ENCODE results near the gene DHDH. TPM values are rescaled to one million over a fixed set of nuclear protein-coding genes. Genes with fewer than 3 reads are reported as not detected.
"Not testable (repeated sequence)": the region's sequence is repeated elsewhere in the genome, so short reads cannot be mapped to it uniquely, and the experiment has no call there.

Gene DHDH
- total and polyA plus RNA-seq, 5 experiments from 2014 or later, result 0.67 to 2.4 (median 2.0) TPM

GRCh38 chr19:48918071-48918470, 15.4 kb upstream of the DHDH start:
- ATAC-seq, result no peak
- Mint-ChIP-seq H3K36me3 (peaks cover 4 to 59% (median 5%) of the 10 kb centered on the region in 3 donors), H3K4me3 (no peak overlapping the region), H3K9me3 (no peaks in the 10 kb centered on the region), H3K27me3 (no peaks in the 10 kb centered on the region), H3K4me1 (peaks cover 0 to 3% (median 2%) of the 10 kb centered on the region in 4 donors), H3K27ac (peak overlapping the region in 5 of 10 donors; percentile 31 to 73 (median 53))
- POLR2A ChIA-PET, result interaction anchor here (1.0 kb wide), 1 partner anchor 41 kb away, joined by 3 read pairs; no protein-coding TSS in a partner anchor
- DNase-seq, result no peak

GRCh38 chr19:48918801-48919247, 14.7 kb upstream of the DHDH start:
- ATAC-seq (peak in 1 of 2 donors; percentile 42), DNase-seq (peak in 1 of 10 donors; percentile 4)
- Mint-ChIP-seq H3K4me3 (no peak overlapping the region), H3K36me3 (peaks cover 3 to 58% (median 4%) of the 10 kb centered on the region in 3 donors), H3K27ac (peak overlapping the region in 5 of 10 donors; percentile 10 to 68 (median 21)), H3K9me3 (no peaks in the 10 kb centered on the region), H3K4me1 (peaks cover 0 to 3% (median 2%) of the 10 kb centered on the region in 4 donors), H3K27me3 (no peaks in the 10 kb centered on the region)
- POLR2A ChIA-PET, result interaction anchor here (0.6 to 1.4 kb wide), 5 partner anchors 10 to 265 kb away, joined by 3 to 7 read pairs (median 3); partner anchors contain the start of gene NUCB1

- peaks cover under 1 to 55% (median 4%) of the 10 kb centered on the region in 3 donors for H3K36me3 Mint-ChIP-seq
Measured at GRCh38 chr19:48919271-48919670, 14.2 kb upstream of the DHDH start.

GRCh38 chr19:48920949-48921348, 12.6 kb upstream of the DHDH start:
- POLR2A ChIA-PET, result no interaction called here
- no peak for ATAC-seq

More at GRCh38 chr19:48919271-48919670, 14.2 kb upstream of the DHDH start:
- not testable (repeated sequence) for DNase-seq, H3K4me1 Mint-ChIP-seq, H3K4me3 Mint-ChIP-seq, H3K27me3 Mint-ChIP-seq, ATAC-seq, H3K9me3 Mint-ChIP-seq
- peak overlapping the region in 2 of 10 donors; percentile 17 to 21 for H3K27ac Mint-ChIP-seq
- POLR2A ChIA-PET, result interaction anchor here (0.6 to 1.4 kb wide), 4 partner anchors 9 to 265 kb away, joined by 3 to 7 read pairs (median 3); partner anchors contain the start of gene NUCB1

GRCh38 chr19:48921721-48922500, 11.6 kb upstream of the DHDH start:
- POLR2A ChIA-PET, result interaction anchor here (1.3 kb wide), 1 partner anchor 10 kb away, joined by 5 read pairs; no protein-coding TSS in a partner anchor
- ATAC-seq (no peak), DNase-seq (no peak)
- Mint-ChIP-seq H3K4me1 (peaks cover 0 to 5% (median 2%) of the 10 kb centered on the region in 4 donors), H3K27ac (peak overlapping the region in 1 of 10 donors; percentile 72), H3K9me3 (no peaks in the 10 kb centered on the region), H3K27me3 (no peaks in the 10 kb centered on the region), H3K4me3 (no peak overlapping the region), H3K36me3 (peaks cover 0 to 36% (median 0%) of the 10 kb centered on the region in 3 donors)

More at GRCh38 chr19:48920949-48921348, 12.6 kb upstream of the DHDH start:
- Mint-ChIP-seq H3K36me3 (peaks cover 0 to 43% (median 2%) of the 10 kb centered on the region in 3 donors), H3K27me3 (no peaks in the 10 kb centered on the region), H3K9me3 (no peaks in the 10 kb centered on the region), H3K27ac (no peak overlapping the region), H3K4me1 (peaks cover 0 to 3% (median 0%) of the 10 kb centered on the region in 4 donors), H3K4me3 (no peak overlapping the region)
- DNase-seq, result no peak

GRCh38 chr19:48922548-48923490, 10.7 kb upstream of the DHDH start:
- POLR2A ChIA-PET, result interaction anchor here (0.6 to 1.3 kb wide), 4 partner anchors 10 to 90 kb away, joined by 3 to 5 read pairs (median 4); no protein-coding TSS in a partner anchor
- Mint-ChIP-seq H3K27me3 (no peaks in the 10 kb centered on the region), H3K4me3 (no peak overlapping the region), H3K9me3 (no peaks in the 10 kb centered on the region), H3K4me1 (peaks cover 0 to 7% (median 1%) of the 10 kb centered on the region in 4 donors), H3K36me3 (peaks cover 0 to 30% (median 0%) of the 10 kb centered on the region in 3 donors), H3K27ac (peak overlapping the region in 2 of 10 donors; percentile 60 to 69)
- ATAC-seq (no peak), DNase-seq (no peak)

GRCh38 chr19:48925240-48925843, 8.2 kb upstream of the DHDH start:
- POLR2A ChIA-PET, result no interaction called here
- Mint-ChIP-seq H3K27me3 (no peaks in the 10 kb centered on the region), H3K4me3 (no peak overlapping the region), H3K27ac (peak overlapping the region in 1 of 10 donors; percentile 43), H3K9me3 (no peaks in the 10 kb centered on the region), H3K36me3 (peaks cover 0 to 18% (median 0%) of the 10 kb centered on the region in 3 donors), H3K4me1 (peaks cover 0 to 7% (median 0%) of the 10 kb centered on the region in 4 donors)
- ATAC-seq (no peak), DNase-seq (no peak)

GRCh38 chr19:48925890-48926289, 7.6 kb upstream of the DHDH start:
- not testable (repeated sequence) for H3K27ac Mint-ChIP-seq, H3K9me3 Mint-ChIP-seq, H3K4me1 Mint-ChIP-seq, ATAC-seq, H3K27me3 Mint-ChIP-seq, DNase-seq, H3K4me3 Mint-ChIP-seq
- POLR2A ChIA-PET, result interaction anchor here (0.6 kb wide), 1 partner anchor 87 kb away, joined by 4 read pairs; no protein-coding TSS in a partner anchor
- peaks cover 0 to 17% (median 0%) of the 10 kb centered on the region in 3 donors for H3K36me3 Mint-ChIP-seq

GRCh38 chr19:48926909-48927308, 6.6 kb upstream of the DHDH start:
- Mint-ChIP-seq H3K4me3 (peak overlapping the region in 8 of 10 donors; percentile 20 to 69 (median 43)), H3K27me3 (no peaks in the 10 kb centered on the region), H3K36me3 (peaks cover 0 to 9% (median 0%) of the 10 kb centered on the region in 3 donors), H3K4me1 (peaks cover 0 to 7% (median 0%) of the 10 kb centered on the region in 4 donors), H3K27ac (peak overlapping the region in 2 of 10 donors; percentile 39 to 50), H3K9me3 (no peaks in the 10 kb centered on the region)
- DNase-seq (peak in 3 of 10 donors; percentile 4 to 16 (median 12)), ATAC-seq (peak; percentile 28 to 72)
- POLR2A ChIA-PET, result no interaction called here

- not testable (repeated sequence) for H3K4me3 Mint-ChIP-seq, ATAC-seq, H3K36me3 Mint-ChIP-seq, H3K4me1 Mint-ChIP-seq, DNase-seq, H3K27ac Mint-ChIP-seq, H3K9me3 Mint-ChIP-seq, H3K27me3 Mint-ChIP-seq
- POLR2A ChIA-PET, result interaction anchor here (0.7 kb wide), 3 partner anchors 40 to 265 kb away, joined by 3 to 6 read pairs (median 3); no protein-coding TSS in a partner anchor
Measured at GRCh38 chr19:48927692-48928091, 5.8 kb upstream of the DHDH start.

GRCh38 chr19:48928164-48929025, 5.1 kb upstream of the DHDH start:
- H3K27ac Mint-ChIP-seq, result no peak overlapping the region
- POLR2A ChIA-PET, result interaction anchor here (0.6 to 0.9 kb wide), 5 partner anchors 9 to 265 kb away, joined by 3 to 7 read pairs (median 3); no protein-coding TSS in a partner anchor
- H3K4me3 Mint-ChIP-seq, result no peak overlapping the region
- H3K27me3 Mint-ChIP-seq, result peaks cover 0 to 3% (median 0%) of the 10 kb centered on the region in 5 donors
- DNase-seq (no peak), ATAC-seq (no peak)
- peaks cover 0 to 10% (median 5%) of the 10 kb centered on the region in 4 donors for H3K4me1 Mint-ChIP-seq
- H3K36me3 Mint-ChIP-seq, result peaks cover 0 to 2% (median 0%) of the 10 kb centered on the region in 3 donors
- H3K9me3 Mint-ChIP-seq, result no peaks in the 10 kb centered on the region

Data from naive thymus-derived CD8-positive, alpha-beta T cell (primary cell).